ENCODE measurements around the gene ETF1.

The ETF1 gene

DNA sequence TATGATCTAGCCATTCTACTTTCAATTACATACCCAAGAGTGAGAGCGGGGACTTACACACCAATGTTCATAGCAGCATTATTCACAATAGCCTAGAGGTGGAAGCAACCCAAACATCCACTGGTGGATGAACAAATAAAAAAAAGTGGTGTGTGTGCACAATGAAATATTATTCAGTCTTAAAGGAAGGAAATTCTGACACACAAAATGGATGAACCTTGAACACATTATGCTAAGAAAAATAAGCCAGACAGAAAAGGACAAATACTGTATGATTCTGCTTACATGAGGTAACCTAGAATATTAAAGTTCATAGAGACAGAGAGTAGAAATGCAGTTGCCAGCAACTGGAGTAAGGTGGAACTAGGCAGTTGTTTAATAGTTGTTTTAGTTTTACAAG, 22.1 kb downstream of the ETF1 start:
- TF ChIP-seq, protein P1, sequence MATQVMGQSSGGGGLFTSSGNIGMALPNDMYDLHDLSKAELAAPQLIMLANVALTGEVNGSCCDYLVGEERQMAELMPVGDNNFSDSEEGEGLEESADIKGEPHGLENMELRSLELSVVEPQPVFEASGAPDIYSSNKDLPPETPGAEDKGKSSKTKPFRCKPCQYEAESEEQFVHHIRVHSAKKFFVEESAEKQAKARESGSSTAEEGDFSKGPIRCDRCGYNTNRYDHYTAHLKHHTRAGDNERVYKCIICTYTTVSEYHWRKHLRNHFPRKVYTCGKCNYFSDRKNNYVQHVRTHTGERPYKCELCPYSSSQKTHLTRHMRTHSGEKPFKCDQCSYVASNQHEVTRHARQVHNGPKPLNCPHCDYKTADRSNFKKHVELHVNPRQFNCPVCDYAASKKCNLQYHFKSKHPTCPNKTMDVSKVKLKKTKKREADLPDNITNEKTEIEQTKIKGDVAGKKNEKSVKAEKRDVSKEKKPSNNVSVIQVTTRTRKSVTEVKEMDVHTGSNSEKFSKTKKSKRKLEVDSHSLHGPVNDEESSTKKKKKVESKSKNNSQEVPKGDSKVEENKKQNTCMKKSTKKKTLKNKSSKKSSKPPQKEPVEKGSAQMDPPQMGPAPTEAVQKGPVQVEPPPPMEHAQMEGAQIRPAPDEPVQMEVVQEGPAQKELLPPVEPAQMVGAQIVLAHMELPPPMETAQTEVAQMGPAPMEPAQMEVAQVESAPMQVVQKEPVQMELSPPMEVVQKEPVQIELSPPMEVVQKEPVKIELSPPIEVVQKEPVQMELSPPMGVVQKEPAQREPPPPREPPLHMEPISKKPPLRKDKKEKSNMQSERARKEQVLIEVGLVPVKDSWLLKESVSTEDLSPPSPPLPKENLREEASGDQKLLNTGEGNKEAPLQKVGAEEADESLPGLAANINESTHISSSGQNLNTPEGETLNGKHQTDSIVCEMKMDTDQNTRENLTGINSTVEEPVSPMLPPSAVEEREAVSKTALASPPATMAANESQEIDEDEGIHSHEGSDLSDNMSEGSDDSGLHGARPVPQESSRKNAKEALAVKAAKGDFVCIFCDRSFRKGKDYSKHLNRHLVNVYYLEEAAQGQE (IDR thresholded peaks at IDR 0.05; ENCODE audit: low read depth): no peak
- no peak for TF ChIP-seq TEAD4 (IDR thresholded peaks at IDR 0.05)
- no peak for TF ChIP-seq FOXM1 (IDR thresholded peaks at IDR 0.05; ENCODE audit: borderline replicate concordance, low read depth)
- no peak for TF ChIP-seq NFIC (IDR thresholded peaks at IDR 0.05)
- TF ChIP-seq TAF1 (IDR thresholded peaks at IDR 0.05; ENCODE audit: low read depth): no peak
- no peak for TF ChIP-seq CEBPB (IDR thresholded peaks at IDR 0.05)
- no peak for TF ChIP-seq RAD21 (IDR thresholded peaks at IDR 0.05; ENCODE audit: low read depth)
- no peak for TF ChIP-seq EGR1 (IDR thresholded peaks at IDR 0.05)
- no peak for TF ChIP-seq EP300 (IDR thresholded peaks at IDR 0.05; ENCODE audit: borderline replicate concordance)
- TF ChIP-seq, protein P2, sequence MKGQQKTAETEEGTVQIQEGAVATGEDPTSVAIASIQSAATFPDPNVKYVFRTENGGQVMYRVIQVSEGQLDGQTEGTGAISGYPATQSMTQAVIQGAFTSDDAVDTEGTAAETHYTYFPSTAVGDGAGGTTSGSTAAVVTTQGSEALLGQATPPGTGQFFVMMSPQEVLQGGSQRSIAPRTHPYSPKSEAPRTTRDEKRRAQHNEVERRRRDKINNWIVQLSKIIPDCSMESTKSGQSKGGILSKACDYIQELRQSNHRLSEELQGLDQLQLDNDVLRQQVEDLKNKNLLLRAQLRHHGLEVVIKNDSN (IDR thresholded peaks at IDR 0.05): no peak
- no peak for TF ChIP-seq YY1 (IDR thresholded peaks at IDR 0.05; ENCODE audit: low read depth)
- TF ChIP-seq TCF12 (IDR thresholded peaks at IDR 0.05; ENCODE audit: low read depth): no peak

- TF ChIP-seq CREB1 (IDR thresholded peaks at IDR 0.05; ENCODE audit: low read depth): no peak
- no peak for TF ChIP-seq EGR1 (IDR thresholded peaks at IDR 0.05)
Observed at GRCh38 chr5:138517437-138517836, 25.6 kb downstream of the ETF1 start.

- TF ChIP-seq CREB1 (IDR thresholded peaks at IDR 0.05; ENCODE audit: low read depth) (no peak), TAF1 (IDR thresholded peaks at IDR 0.05; ENCODE audit: low read depth) (no peak), EP300 (IDR thresholded peaks at IDR 0.05; ENCODE audit: borderline replicate concordance) (no peak), EGR1 (IDR thresholded peaks at IDR 0.05) (no peak), FOXM1 (IDR thresholded peaks at IDR 0.05; ENCODE audit: borderline replicate concordance, low read depth) (no peak), CEBPB (IDR thresholded peaks at IDR 0.05) (no peak), NFIC (IDR thresholded peaks at IDR 0.05) (no peak), TCF12 (IDR thresholded peaks at IDR 0.05; ENCODE audit: low read depth) (no peak), TEAD4 (IDR thresholded peaks at IDR 0.05) (no peak), RAD21 (IDR thresholded peaks at IDR 0.05; ENCODE audit: low read depth) (no peak), ZBTB7A (IDR thresholded peaks at IDR 0.05; ENCODE audit: low read depth) (no peak), YY1 (IDR thresholded peaks at IDR 0.05; ENCODE audit: low read depth) (no peak)
- TF ChIP-seq, protein P3, sequence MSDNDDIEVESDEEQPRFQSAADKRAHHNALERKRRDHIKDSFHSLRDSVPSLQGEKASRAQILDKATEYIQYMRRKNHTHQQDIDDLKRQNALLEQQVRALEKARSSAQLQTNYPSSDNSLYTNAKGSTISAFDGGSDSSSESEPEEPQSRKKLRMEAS (IDR thresholded peaks at IDR 0.05): no peak
- TF ChIP-seq, protein P1 (IDR thresholded peaks at IDR 0.05; ENCODE audit: low read depth): no peak
- TF ChIP-seq, protein P2 (IDR thresholded peaks at IDR 0.05): no peak
Observed at GRCh38 chr5:138515556-138516245, 27.3 kb downstream of the ETF1 start.

DNA sequence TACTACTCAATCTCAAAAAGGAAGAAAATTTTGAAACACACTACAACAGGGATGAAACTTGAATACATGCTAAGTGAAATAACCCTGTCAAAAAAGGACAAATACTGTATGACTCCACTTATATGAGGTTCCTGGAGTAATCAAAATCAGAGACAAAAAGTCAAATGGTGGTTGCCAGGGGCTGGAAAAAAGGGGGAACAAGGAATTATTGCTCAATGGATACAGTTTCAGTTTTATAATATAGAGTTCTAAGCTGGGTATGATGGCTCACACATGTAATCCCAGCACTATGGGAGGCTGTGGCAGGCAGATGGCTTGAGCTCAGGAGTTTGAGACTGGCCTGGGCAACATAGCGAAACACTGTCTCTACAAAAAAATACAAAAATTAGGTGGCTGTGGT, 29.0 kb downstream of the ETF1 start:
- TF ChIP-seq EGR1 (IDR thresholded peaks at IDR 0.05) (no peak), TCF12 (IDR thresholded peaks at IDR 0.05; ENCODE audit: low read depth) (no peak), EP300 (IDR thresholded peaks at IDR 0.05; ENCODE audit: borderline replicate concordance) (no peak), ZBTB7A (IDR thresholded peaks at IDR 0.05; ENCODE audit: low read depth) (no peak), FOXM1 (IDR thresholded peaks at IDR 0.05; ENCODE audit: borderline replicate concordance, low read depth) (no peak), RAD21 (IDR thresholded peaks at IDR 0.05; ENCODE audit: low read depth) (no peak), TEAD4 (IDR thresholded peaks at IDR 0.05) (no peak), CEBPB (IDR thresholded peaks at IDR 0.05) (no peak)
- TF ChIP-seq, protein P1 (IDR thresholded peaks at IDR 0.05; ENCODE audit: low read depth): no peak
- TF ChIP-seq, protein P3 (IDR thresholded peaks at IDR 0.05): no peak
